ENCODE measurements around the gene TBC1D1. TPM values are rescaled to one million over a fixed set of nuclear protein-coding genes. Genes with fewer than 3 reads are reported as not detected.

TBC1D1 gene
- total and polyA plus RNA-seq, 2 of the 8 experiments (the other 6 are each of a cell fraction or from before 2014, with no cell fraction given): 96.9 to 162 TPM

- H3K56ac ChIP-seq (replicated peaks; ENCODE audit: insufficient read length, low read depth, low read length): no peak overlapping the region
- peaks cover 0 to 4% (median 1%) of the 10 kb centered on the region in 4 experiments; a peak in 1 of 7 replicates for H3K4me1 ChIP-seq (replicated peaks in 1 of 4; ENCODE audit: control insufficient read depth in 3 of 4, insufficient read depth in 4 of 4, low read length in 3 of 4)
- no peak overlapping the region for H2BK15ac ChIP-seq (ENCODE audit: low read length)
- H2BK120ac ChIP-seq (replicated peaks; ENCODE audit: low read depth, low read length): no peak overlapping the region
- H2BK5ac ChIP-seq (ENCODE audit: low read depth, low read length): no peak overlapping the region
- no peak overlapping the region for H3K14ac ChIP-seq (ENCODE audit: insufficient read length)
- DNase-seq (ENCODE audit: low read depth in 1 of 2, low spot score in 2 of 2) (no peak), FAIRE-seq (no peak)
- H2BK20ac ChIP-seq (ENCODE audit: low read length): no peak overlapping the region
- no peaks in the 10 kb centered on the region for H3K9me3 ChIP-seq (ENCODE audit: insufficient read depth in 2 of 2, low read depth in 1 of 2, low read length in 1 of 2)
- H3K23ac ChIP-seq (ENCODE audit: insufficient read length): no peak overlapping the region
- H4K91ac ChIP-seq (replicated peaks; ENCODE audit: insufficient read length, low read length): no peak overlapping the region
- 96% methylated on average over 8 of the region's 8 CpGs; no CpG with 5 or more reads in 1 of the 2 experiments for WGBS, 2 experiments (ENCODE audit: extremely low coverage in 1 of 2, insufficient coverage in 1 of 2, insufficient read length in 1 of 2, insufficient replicate concordance in 2 of 2, low coverage in 1 of 2, low lambda C conversion rate in 2 of 2, missing lambda C conversion rate in 1 of 2)
- no peaks in the 10 kb centered on the region for H3K23me2 ChIP-seq (ENCODE audit: low read depth, low read length)
- no peak overlapping the region for H3K27ac ChIP-seq (ENCODE audit: low read depth, low read length)
- no peak overlapping the region for H3K4ac ChIP-seq (replicated peaks; ENCODE audit: insufficient read length, low read depth, low read length)
- H3K18ac ChIP-seq (ENCODE audit: extremely low read depth, low read length): no peak overlapping the region
- H4K20me1 ChIP-seq (replicated peaks in 1 of 2; ENCODE audit: control insufficient read depth in 1 of 2, insufficient read depth in 2 of 2, low read length in 2 of 2): peaks cover 0 to 4% of the 10 kb centered on the region in 2 experiments
- no peak overlapping the region for H2AK5ac ChIP-seq (ENCODE audit: low read depth, low read length)
- CTCF ChIA-PET (ENCODE audit: partially characterized antibody): interaction anchor here (1.1 to 3.8 kb wide), 3 partner anchors 13 to 73 kb away, joined by 3 to 14 read pairs (median 3); no protein-coding TSS in a partner anchor
- no peak overlapping the region for H2AFZ ChIP-seq (ENCODE audit: low read length)
- no peak overlapping the region for H3K4me3 ChIP-seq (ENCODE audit: extremely low read depth in 1 of 4, insufficient read depth in 2 of 4, low read depth in 3 of 4, low read length in 4 of 4)
- no peaks in the 10 kb centered on the region; the same call in 1 of the 2 replicates for H3K79me1 ChIP-seq (ENCODE audit: low read depth, low read length)
- H3K27me3 ChIP-seq (replicated peaks in 1 of 4; ENCODE audit: control insufficient read depth in 3 of 4, extremely low read depth in 1 of 4, insufficient read depth in 3 of 4, low read length in 3 of 4): no peaks in the 10 kb centered on the region
- H3K79me2 ChIP-seq (ENCODE audit: control insufficient read depth in 1 of 2, insufficient read depth in 2 of 2, low read length in 2 of 2): no peaks in the 10 kb centered on the region
- POLR2A ChIA-PET (ENCODE audit: partially characterized antibody): interaction anchor here (1.1 kb wide), 1 partner anchor 9 kb away, joined by 3 read pairs; no protein-coding TSS in a partner anchor
- no peak overlapping the region for H3K4me2 ChIP-seq (ENCODE audit: insufficient read depth in 1 of 2, low read depth in 2 of 2, low read length in 2 of 2)
- peaks cover 0 to 13% (median 3%) of the 10 kb centered on the region in 4 experiments; a peak in 3 of 8 replicates for H3K36me3 ChIP-seq (ENCODE audit: control insufficient read depth in 2 of 4, insufficient read depth in 4 of 4, low read length in 3 of 4)
- no peak overlapping the region for H2BK12ac ChIP-seq (ENCODE audit: low read depth, low read length)
- H4K8ac ChIP-seq (ENCODE audit: extremely low read depth, insufficient read depth, low read length): no peak overlapping the region
- no peak overlapping the region for H4K5ac ChIP-seq (ENCODE audit: insufficient read length, low read depth, low read length)
- no peak overlapping the region for H3K9ac ChIP-seq (replicated peaks in 1 of 4; ENCODE audit: extremely low read depth in 1 of 4, low read depth in 3 of 4, low read length in 3 of 4)
- TF ChIP-seq SRF (IDR thresholded peaks at IDR 0.05; ENCODE audit: low read depth, low read length) (no peak), SP4 (IDR thresholded peaks at IDR 0.05; ENCODE audit: low read length) (no peak), ASH2L (IDR thresholded peaks at IDR 0.05; ENCODE audit: low read length) (no peak), SP2 (IDR thresholded peaks at IDR 0.05; ENCODE audit: low read length) (no peak)
Measured at GRCh38 chr4:38095691-38096090, 204.8 kb downstream of the TBC1D1 start.
